PC-3 (cell line): ENCODE data around the gene AIMP1. TPM values are rescaled to one million over a fixed set of nuclear protein-coding genes. Genes with fewer than 3 reads are reported as not detected.

ENCODE experiments used
- ATAC-seq: fragments of 200-7000 bp; cut with Tn5 transposase; 2 replicates; pipeline ENCODE4 v1.9.1; 2020; ENCODE audit warnings: mild to moderate bottlenecking, moderate library complexity
- BruUV-seq: library from RNA; stranded (reverse); fragments of 400-500 nt; replicated peaks from 2 replicates; lab custom pipeline; 2021; lab: Mats Ljungman, UMichigan
- CTCF ChIA-PET: fragments of 300-600 bp; sonication (Branson Sonifier 250); formaldehyde crosslinking; loops from one replicate; lab custom pipeline; 2022; ENCODE audit warnings: antibody characterized with exemption; lab: Charles Lee
- POLR2A ChIA-PET: fragments of 300-600 bp; sonication (Branson Sonifier 250); formaldehyde crosslinking; loops from one replicate; lab custom pipeline; 2022; ENCODE audit warnings: antibody characterized with exemption; ENCODE audit not compliant: unreplicated experiment; lab: Charles Lee
- DNase-seq: peaks from one replicate; pipeline ENCODE4 v3.0.0-alpha.2; 2015
- H2AFZ ChIP-seq: fragments of 300-600 bp; sonication (generic); 2 replicates; pipeline ENCODE4 v1.6.0; 2016; ENCODE audit warnings: antibody characterized with exemption, low read length
- H3F3A ChIP-seq: fragments of 300-600 bp; sonication (generic); one replicate; pipeline ENCODE4 v1.6.0; 2017; ENCODE audit warnings: antibody characterized with exemption, low read length, control low read depth, mild to moderate bottlenecking; ENCODE audit not compliant: unreplicated experiment
- H3K27ac ChIP-seq: fragments of 300-600 bp; sonication (generic); 2 replicates; pipeline ENCODE4 v1.5.1; 2016; ENCODE audit warnings: mild to moderate bottlenecking, low read length
- H3K27me3 ChIP-seq: fragments of 300-600 bp; sonication (generic); 2 replicates; pipeline ENCODE4 v1.6.1; 2016; ENCODE audit warnings: low read length, mixed read lengths
- H3K36me3 ChIP-seq: fragments of 300-600 bp; sonication (generic); 2 replicates; pipeline ENCODE4 v1.6.1; 2016; ENCODE audit warnings: low read depth, mixed run types, low read length, mixed read lengths
- H3K4me1 ChIP-seq: fragments of 300-600 bp; sonication (generic); 2 replicates; pipeline ENCODE4 v1.5.1; 2016; ENCODE audit warnings: low read length; ENCODE audit not compliant: insufficient read depth
- H3K4me2 ChIP-seq: fragments of 300-600 bp; sonication (generic); 2 replicates; pipeline ENCODE4 v1.6.0; 2016; ENCODE audit warnings: low read length
- H3K4me3 ChIP-seq: fragments of 300-600 bp; sonication (generic); 2 replicates; pipeline ENCODE4 v1.5.1; 2016; ENCODE audit warnings: mild to moderate bottlenecking, low read length, mixed read lengths
- H3K79me2 ChIP-seq: fragments of 300-600 bp; sonication (generic); 2 replicates; pipeline ENCODE4 v1.6.1; 2017; ENCODE audit warnings: low read length, mixed read lengths
- H3K9ac ChIP-seq: fragments of 300-600 bp; sonication (generic); 2 replicates; pipeline ENCODE4 v1.6.0; 2016; ENCODE audit warnings: mild to moderate bottlenecking, low read length
- H3K9me2 ChIP-seq: fragments of 300-600 bp; sonication (generic); replicated peaks from 2 replicates; pipeline ENCODE4 v1.6.1; 2016; ENCODE audit warnings: mixed run types, low read length, mixed read lengths
- H3K9me3 ChIP-seq: fragments of 300-600 bp; sonication (generic); 2 replicates; pipeline ENCODE4 v1.6.1; 2016; ENCODE audit warnings: low read length, mixed read lengths
- H4K20me1 ChIP-seq: fragments of 300-600 bp; sonication (generic); 2 replicates; pipeline ENCODE4 v1.6.1; 2016; ENCODE audit warnings: low read length, mixed read lengths
- EZH2 ChIP-seq: fragments of 300-600 bp; sonication (generic); IDR thresholded peaks from one replicate; pipeline ENCODE4 v1.6.1; 2017; ENCODE audit warnings: antibody characterized with exemption, mild to moderate bottlenecking, low read length; ENCODE audit not compliant: unreplicated experiment
- EZH2phosphoT487 ChIP-seq: fragments of 300-600 bp; sonication (generic); IDR thresholded peaks from 2 replicates; pipeline ENCODE4 v1.6.1; 2018; ENCODE audit warnings: mild to moderate bottlenecking, antibody characterized with exemption, low read length, borderline replicate concordance
- intact Hi-C: fragments of 100-400 bp; cut with micrococcal nuclease; formaldehyde crosslinking; loops from 2 replicates; pipeline ENCODE4 v1.9.0; 2023
- total RNA-seq: library from RNA; depleted of rRNA; stranded (reverse); fragments of >200 nt; gene quantifications from 2 replicates; pipeline ENCODE4 v1.2.3, GENCODE V29; 2014
- TF ChIP-seq, protein P1 (sequence below): fragments of 300-600 bp; sonication (generic); conservative IDR thresholded peaks from 2 replicates; pipeline ENCODE4 v1.5.1; 2017; ENCODE audit warnings: antibody characterized with exemption, low read depth, mild to moderate bottlenecking, low read length

The AIMP1 gene
- total RNA-seq, 1 experiment from 2014 or later: 15.9 TPM

DNA sequence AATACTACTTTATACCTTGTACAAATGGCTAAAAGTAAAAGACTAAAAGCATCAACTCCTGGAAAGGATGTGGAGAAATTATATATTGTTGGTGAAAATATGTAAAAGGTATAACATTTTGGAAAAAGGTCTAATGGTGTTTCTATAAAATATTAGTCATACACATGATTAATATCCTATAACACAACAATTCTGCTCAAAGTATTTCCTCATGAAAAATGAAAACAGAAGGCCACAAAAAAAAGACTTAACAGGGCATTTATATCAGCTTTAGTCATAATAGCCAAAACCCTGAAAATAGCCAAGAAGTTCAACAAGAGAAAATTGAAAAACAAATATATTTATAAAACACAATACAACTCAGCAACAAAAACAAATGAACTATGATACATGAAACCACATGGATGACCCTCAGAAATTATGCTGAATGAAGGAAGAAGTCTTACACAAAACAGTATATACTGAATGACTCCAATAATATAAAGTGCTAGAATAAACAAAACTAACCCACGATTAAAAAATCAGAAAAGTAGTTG, 39.1 kb upstream of the AIMP1 start:
- no peak overlapping the region for H3K4me3 ChIP-seq
- no peak overlapping the region for H3K27ac ChIP-seq
- no peaks in the 10 kb centered on the region for H3F3A ChIP-seq
- no peaks in the 10 kb centered on the region for H3K27me3 ChIP-seq
- CTCF ChIA-PET: no interaction called here
- no peak overlapping the region for H2AFZ ChIP-seq
- no peaks in the 10 kb centered on the region for H3K9me2 ChIP-seq
- no peak overlapping the region for H3K9ac ChIP-seq
- POLR2A ChIA-PET: no interaction called here
- BruUV-seq: no TSS peak
- no peaks in the 10 kb centered on the region for H3K9me3 ChIP-seq
- no peaks in the 10 kb centered on the region for H3K36me3 ChIP-seq
- H3K79me2 ChIP-seq: no peaks in the 10 kb centered on the region
- ATAC-seq: peak; percentile 33
- H4K20me1 ChIP-seq: no peaks in the 10 kb centered on the region
- DNase-seq: no peak
- TF ChIP-seq, protein P1, sequence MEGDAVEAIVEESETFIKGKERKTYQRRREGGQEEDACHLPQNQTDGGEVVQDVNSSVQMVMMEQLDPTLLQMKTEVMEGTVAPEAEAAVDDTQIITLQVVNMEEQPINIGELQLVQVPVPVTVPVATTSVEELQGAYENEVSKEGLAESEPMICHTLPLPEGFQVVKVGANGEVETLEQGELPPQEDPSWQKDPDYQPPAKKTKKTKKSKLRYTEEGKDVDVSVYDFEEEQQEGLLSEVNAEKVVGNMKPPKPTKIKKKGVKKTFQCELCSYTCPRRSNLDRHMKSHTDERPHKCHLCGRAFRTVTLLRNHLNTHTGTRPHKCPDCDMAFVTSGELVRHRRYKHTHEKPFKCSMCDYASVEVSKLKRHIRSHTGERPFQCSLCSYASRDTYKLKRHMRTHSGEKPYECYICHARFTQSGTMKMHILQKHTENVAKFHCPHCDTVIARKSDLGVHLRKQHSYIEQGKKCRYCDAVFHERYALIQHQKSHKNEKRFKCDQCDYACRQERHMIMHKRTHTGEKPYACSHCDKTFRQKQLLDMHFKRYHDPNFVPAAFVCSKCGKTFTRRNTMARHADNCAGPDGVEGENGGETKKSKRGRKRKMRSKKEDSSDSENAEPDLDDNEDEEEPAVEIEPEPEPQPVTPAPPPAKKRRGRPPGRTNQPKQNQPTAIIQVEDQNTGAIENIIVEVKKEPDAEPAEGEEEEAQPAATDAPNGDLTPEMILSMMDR: no peak
- TF ChIP-seq EZH2phosphoT487 (no peak), EZH2 (no peak)
- intact Hi-C loops: no loop called here
- no peak overlapping the region for H3K4me2 ChIP-seq
- no peaks in the 10 kb centered on the region for H3K4me1 ChIP-seq

DNA sequence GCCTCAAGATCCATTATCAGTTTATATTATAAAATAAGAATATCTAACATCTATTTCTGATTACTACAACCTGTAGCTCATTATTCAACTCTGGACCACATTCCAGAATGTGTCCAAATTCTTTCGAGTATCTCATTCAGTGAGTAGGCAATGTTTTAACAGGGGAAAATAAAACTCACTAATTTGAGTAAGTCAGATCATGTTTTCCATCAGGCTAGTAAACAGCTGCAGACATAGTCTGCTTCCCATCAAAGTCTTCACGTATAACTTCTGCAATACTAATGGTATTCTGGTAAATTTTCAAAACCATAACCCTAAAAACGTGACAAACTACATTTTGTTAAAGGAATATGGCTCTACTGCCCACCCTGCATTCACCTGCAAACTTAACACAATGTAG, 32.1 kb upstream of the AIMP1 start:
- no peaks in the 10 kb centered on the region for H3K36me3 ChIP-seq

DNA sequence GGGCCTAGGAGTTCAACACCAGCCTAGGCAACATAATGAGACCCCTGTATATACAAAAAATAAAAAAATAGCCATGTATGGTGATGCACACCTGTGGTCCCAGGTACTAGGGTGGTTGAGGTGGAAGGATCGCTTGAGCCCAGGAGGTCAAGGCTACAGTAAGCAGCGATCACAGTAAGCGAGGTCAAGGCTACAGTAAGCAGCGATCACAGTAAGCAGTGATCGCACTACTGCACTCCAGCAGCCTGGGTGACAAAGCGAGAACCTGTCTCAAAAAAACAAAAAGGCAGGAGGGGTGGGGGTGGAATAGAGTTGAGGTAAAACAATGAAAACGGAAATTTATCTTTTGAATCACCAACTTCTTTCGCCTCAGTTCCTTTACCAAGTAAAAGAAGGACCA, 29.7 kb upstream of the AIMP1 start:
- H3K4me2 ChIP-seq: no peak overlapping the region
- no peak overlapping the region for H3K27ac ChIP-seq
- H3K9ac ChIP-seq: no peak overlapping the region
- H3K9me2 ChIP-seq: no peaks in the 10 kb centered on the region
- no peaks in the 10 kb centered on the region for H3K79me2 ChIP-seq
- no peaks in the 10 kb centered on the region for H4K20me1 ChIP-seq
- no peaks in the 10 kb centered on the region for H3K36me3 ChIP-seq
- no peaks in the 10 kb centered on the region for H3K9me3 ChIP-seq
- ChIA-PET POLR2A (no interaction called here), CTCF (no interaction called here)
- no peaks in the 10 kb centered on the region for H3F3A ChIP-seq
- intact Hi-C loops: no loop called here
- no TSS peak for BruUV-seq
- H3K4me3 ChIP-seq: no peak overlapping the region
- no peak for TF ChIP-seq EZH2
- TF ChIP-seq, protein P1: no peak
- TF ChIP-seq EZH2phosphoT487: no peak
- ATAC-seq (no peak), DNase-seq (no peak)
- no peaks in the 10 kb centered on the region for H3K27me3 ChIP-seq
- peaks cover 9% of the 10 kb centered on the region for H3K4me1 ChIP-seq
- H2AFZ ChIP-seq: no peak overlapping the region

More for the DNA sequence above, 32.1 kb upstream of the AIMP1 start:
- TF ChIP-seq EZH2 (no peak), EZH2phosphoT487 (no peak)
- TF ChIP-seq, protein P1: no peak
- ATAC-seq (no peak), DNase-seq (no peak)
- Histone ChIP-seq H3K4me2 (no peak overlapping the region), H3K9me3 (no peaks in the 10 kb centered on the region), H3K27ac (no peak overlapping the region), H3F3A (no peaks in the 10 kb centered on the region), H3K27me3 (no peaks in the 10 kb centered on the region), H4K20me1 (no peaks in the 10 kb centered on the region), H2AFZ (no peak overlapping the region), H3K9me2 (no peaks in the 10 kb centered on the region), H3K4me1 (peaks cover 9% of the 10 kb centered on the region), H3K4me3 (no peak overlapping the region), H3K9ac (no peak overlapping the region), H3K79me2 (no peaks in the 10 kb centered on the region)
- intact Hi-C loops: no loop called here
- BruUV-seq: no TSS peak
- ChIA-PET POLR2A (interaction anchor here (0.6 kb wide), 1 partner anchor 19 kb away, joined by 3 read pairs; no protein-coding TSS in a partner anchor), CTCF (no interaction called here)
